HG03575 (cell line): ENCODE data around the gene VPS8.
"Not testable (repeated sequence)": the region's sequence is repeated elsewhere in the genome, so short reads cannot be mapped to it uniquely, and the experiment has no call there.

Source experiments
- ATAC-seq: cut with Tn5 transposase; IDR thresholded peaks from one replicate; pipeline ENCODE4 v1.9.1; 2021; ENCODE audit not compliant: unreplicated experiment, insufficient number of reproducible peaks, low FRiP score; ENCODE audit errors: extremely low read depth

Gene VPS8

DNA sequence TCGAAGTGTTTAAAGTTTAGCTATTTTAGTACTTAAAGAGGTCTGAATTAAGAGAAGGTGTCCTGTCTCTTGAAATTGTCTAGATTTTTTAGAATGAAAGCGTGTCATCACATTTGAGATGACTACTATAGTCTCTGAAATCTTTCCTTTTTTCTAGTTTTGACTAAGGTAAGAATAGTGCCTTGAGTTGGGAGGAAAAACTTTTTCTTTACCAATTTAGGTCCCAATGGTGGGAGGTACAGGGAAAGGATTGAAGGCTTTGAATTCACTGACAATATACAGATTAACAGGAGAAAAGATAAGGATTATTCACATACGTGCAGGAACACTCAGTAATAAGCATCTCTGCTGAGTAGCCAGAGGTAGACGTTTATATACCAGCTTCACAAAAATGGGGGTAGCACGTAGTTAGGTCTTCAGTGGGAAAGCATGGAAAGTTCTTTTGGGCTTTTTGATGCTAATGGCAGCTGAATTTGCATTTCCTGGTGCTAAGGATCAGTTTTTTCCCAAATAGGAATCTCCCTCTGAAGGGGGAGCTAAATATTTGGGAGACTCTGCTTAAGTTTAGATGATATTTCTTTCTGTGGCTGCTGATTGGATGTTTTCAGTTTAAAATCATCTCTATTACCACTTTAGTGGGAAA, 88.1 kb downstream of the VPS8 start:
- no peak for ATAC-seq

- ATAC-seq, result not testable (repeated sequence)
These were observed 95.1 kb downstream of the VPS8 start for GRCh38 chr3:184907031-184907430.

GRCh38 chr3:184907681-184908649, 96.0 kb downstream of the VPS8 start:
- ATAC-seq, result no peak

GRCh38 chr3:184908859-184909258, 96.9 kb downstream of the VPS8 start:
- ATAC-seq, result no peak

GRCh38 chr3:184910664-184911063, 98.7 kb downstream of the VPS8 start:
- no peak for ATAC-seq

GRCh38 chr3:184911570-184911969, 99.6 kb downstream of the VPS8 start:
- no peak for ATAC-seq

DNA sequence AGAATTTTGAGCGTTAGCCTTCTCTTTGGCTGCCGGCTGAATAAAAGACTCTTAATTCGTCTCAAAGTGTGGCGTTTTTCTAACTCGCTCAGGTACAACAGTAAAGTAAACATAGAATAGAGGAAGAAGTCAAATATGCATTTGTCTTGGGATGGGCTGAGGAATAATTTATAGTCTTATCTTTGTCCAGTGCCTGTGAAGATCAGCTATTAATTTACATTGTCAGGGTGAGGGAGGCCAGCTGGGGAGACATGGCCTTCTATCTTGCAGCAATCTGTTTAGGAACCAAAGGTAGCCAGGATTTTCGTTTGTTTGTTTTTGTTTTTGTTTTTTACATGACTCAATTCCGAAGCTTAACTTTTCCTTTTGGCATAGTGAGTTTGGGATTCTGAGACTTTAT, 100.2 kb downstream of the VPS8 start:
- no peak for ATAC-seq

DNA sequence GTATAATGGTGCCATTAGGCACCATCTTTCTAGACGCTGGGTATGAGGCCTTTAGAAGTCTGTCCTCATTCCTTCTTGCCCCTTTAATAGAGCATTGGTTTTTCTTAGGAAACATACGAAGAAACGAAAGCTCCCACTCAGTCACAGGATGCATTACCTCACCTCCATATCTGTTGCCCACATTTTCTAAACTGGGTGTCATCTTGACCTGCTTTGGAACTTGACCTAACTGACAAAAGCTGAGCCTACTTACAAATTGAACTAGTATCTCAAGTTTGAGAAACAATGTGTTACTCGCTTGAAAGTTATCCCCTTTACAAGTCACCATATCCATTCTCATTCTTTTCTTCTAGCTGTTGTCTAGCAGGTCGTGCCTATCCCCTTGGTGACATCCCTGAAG, 102.7 kb downstream of the VPS8 start:
- no peak for ATAC-seq

- no peak for ATAC-seq
These were observed 106.8 kb downstream of the VPS8 start for GRCh38 chr3:184918750-184919149.

DNA sequence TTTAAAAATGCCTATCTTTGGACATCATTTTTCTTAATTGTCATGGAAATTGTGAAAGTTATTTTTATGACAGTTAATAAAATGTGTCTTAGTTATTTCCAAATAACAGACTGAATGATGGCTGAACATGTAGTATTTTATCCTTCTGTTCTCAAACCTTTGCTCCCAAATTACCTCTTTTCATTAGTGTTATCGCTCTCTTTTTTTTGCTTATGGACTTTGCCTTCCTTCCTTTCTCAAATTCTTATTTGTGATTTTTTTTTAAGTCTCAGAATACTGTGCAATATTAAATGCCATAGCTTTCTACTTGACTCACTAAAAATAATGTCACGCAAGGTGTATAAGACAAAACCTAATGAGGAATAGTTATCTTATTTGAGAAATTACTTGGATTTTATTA, 107.7 kb downstream of the VPS8 start:
- ATAC-seq, result no peak

DNA sequence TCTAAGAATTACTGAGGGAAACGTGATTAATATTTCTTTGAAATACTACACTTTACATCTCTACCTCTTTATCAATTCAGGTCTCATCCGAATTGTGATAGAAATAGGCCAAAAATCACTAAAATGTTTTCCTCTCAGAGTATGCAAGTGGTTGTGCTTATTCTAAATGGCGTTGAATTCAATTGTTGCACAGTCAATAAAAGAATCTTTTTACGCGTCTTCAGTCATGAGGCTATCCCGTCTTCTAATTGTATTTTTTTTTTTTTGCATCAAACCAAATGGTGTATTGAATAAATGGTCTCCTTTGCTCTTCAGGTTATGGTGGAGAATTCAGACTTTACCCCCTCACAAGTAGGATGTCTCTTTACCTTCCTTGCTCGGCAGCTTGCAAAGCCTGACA, 112.6 kb downstream of the VPS8 start:
- no peak for ATAC-seq

DNA sequence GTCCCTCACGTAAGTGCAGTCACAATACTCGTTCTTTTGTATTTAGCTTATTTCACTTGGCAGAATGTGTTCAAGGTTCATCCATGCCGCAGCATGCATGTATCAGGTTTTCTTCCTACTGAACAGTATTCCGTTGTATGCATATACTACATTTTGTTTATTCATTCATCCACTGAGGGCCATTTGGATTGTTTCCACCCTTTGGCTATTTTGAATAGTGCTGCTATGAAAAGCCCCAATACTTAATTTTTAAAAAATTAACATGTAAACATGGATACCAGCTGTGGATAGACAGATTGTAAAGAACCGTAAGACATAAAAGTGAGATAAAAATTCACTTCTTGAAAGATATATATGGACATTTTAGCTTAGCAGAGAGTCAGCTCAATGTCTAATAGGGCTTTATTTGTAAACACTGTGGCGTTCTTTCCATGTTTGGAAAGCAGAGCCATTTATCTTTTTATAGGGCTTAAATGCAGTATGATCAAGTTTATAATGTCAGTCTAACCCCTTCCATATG, 115.9 kb downstream of the VPS8 start:
- ATAC-seq, result no peak

DNA sequence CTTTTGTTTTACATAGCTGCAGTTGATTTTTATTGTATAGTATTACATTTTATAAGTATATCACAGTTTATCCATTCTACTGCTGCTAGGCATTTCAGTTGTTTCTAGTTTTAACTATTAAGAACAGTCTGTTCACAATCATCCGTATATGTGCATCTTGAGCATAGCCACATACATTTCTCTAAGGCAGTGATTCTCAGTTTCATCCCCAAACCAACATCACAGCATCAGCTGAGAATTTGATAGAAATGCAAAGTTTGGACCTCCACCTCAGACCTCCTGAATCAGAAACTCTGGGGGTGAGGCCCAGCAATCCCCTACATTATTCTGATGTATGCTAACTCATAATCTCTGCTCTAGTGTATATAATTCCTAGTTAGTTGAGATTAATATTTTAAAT, 120.8 kb downstream of the VPS8 start:
- no peak for ATAC-seq

DNA sequence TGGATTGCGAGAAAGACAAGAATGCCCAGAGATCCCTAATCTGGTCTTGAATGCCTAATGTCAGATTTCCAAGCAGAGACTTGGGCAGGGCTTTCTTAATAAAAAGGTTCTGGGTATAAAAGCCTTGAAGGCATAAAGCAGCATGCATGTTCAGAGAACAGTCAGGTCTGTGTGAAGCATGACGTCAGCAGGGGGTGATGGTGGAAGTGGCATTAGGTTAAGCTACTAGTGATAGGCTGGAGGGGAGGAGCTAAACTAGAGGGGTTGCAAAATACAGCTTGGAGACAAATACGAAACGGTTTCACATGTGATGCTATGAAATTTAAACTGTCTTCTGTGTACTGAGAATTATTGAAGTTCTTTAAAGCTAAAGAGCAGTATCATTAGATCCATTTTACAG, 125.6 kb downstream of the VPS8 start:
- no peak for ATAC-seq

DNA sequence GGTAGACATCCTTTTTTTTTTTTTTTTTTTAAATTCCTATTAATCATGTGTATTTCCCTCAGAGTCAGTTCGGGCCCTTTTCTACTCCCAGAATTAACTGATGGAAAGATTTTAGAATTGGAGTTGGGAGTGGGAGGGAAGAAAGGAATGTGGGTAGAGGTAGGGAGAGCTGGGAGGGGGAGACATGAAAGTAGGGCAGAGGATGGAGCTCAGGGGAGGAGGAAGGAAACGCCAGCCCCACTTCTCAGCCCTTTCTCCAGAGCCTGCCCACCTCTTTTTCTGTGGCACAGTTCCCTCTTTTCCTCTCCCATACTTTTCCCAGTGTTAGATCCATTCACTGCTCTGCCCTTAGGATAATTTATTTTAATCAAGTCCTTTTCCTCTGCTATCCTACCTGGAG, 129.4 kb downstream of the VPS8 start:
- no peak for ATAC-seq

DNA sequence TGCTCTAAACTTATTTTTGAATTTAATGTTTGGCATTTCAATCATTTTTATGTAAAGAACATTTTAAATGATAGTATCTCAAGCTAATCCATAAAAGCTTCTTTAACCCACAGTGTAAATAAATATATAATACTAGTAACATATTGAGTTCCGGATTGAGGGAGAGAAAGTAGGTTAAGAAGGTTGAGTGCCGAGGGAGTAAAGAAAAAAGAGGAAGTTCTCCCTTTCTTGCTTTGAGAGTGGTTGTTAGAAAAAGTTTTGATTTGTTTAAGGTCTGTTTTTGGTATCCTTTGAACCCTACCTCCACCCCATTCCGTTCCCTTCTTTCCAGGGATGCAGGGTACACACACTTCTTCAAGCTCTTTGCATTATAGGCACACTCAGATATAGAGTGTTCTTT, 130.8 kb downstream of the VPS8 start:
- ATAC-seq, result no peak

GRCh38 chr3:184944241-184944640, 132.3 kb downstream of the VPS8 start:
- ATAC-seq, result no peak

GRCh38 chr3:184945886-184946625, 134.1 kb downstream of the VPS8 start:
- no peak for ATAC-seq

DNA sequence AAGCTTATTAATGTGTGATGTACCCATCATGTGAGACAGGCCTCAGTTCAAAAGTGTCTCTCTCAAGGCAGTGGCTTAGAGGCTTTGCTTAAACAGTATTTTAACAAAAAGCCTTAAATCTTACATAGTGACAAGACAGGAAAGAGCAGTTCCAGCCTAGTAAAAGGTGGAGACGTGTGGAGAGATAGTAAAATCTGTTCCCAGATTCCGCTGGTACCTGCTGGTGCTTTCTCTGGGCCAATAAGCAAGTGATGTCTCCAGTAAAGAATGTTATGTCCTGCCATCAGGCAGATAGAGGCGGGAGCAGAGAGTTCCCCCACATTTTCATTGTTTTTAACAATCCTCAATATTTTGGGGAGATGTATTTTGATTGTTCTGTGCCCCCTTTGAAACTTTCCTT, 135.0 kb downstream of the VPS8 start:
- ATAC-seq, result no peak
